ENCODE results near the gene PRKAG3. TPM values are rescaled to one million over a fixed set of nuclear protein-coding genes. Genes with fewer than 3 reads are reported as not detected.

The PRKAG3 gene
- total and polyA plus RNA-seq, 2 donors (not counting 1 experiment from before 2014, with no cell fraction given) = not detected

DNA sequence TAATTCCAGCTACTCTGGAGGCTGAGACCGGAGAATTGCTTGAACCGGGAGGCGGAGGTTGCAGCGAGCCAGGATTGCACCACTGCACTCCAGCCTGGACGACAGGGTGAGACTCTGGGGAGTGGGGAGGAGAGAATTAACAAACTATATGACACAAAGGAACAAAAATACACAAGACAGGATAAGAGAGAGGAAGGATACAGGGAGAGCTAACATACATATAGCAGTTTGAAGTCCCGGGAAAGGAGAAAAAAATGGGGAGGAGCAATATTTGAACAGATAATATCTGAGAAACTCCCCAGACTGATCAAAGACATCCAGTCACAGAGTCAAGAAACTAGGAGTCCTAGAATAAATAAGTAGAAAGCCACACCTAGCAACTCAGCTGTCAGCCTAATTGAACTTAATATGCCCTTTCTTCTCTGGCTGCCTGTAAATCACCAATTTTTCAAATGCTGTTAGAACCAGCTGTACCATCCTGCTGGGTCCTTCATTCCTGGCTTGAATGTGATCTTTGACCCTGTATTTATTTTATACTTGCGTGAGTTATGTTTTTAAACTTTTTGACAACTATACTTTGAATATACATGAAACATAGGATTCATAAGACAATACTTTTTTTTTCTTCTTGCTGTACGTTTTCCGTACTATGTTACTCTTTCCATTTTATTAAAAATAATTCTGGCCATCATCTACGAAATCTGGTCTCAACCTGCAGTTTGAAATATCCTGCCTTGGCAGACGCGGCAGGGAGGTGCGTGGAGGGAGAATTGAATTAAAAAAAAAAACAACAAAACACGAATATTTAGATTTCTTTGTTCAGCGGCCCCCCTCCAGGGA is 50.5 kb downstream of the PRKAG3 start:
- no peak for ATAC-seq (ENCODE audit: low read depth)
- Mint-ChIP-seq H3K27me3 (peaks cover 54% of the 10 kb centered on the region), H3K4me1 (peaks cover 6% of the 10 kb centered on the region), H3K4me3 (no peak overlapping the region), H3K9me3 (ENCODE audit: insufficient read depth) (peaks cover 9% of the 10 kb centered on the region), H3K27ac (no peak overlapping the region)
- ChIA-PET CTCF (no interaction called here), POLR2A (no interaction called here)
- Histone ChIP-seq H2AFZ (ENCODE audit: insufficient read depth, low read depth, low read length, poor library complexity, severe bottlenecking) (no peak overlapping the region), H3K9ac (ENCODE audit: low read length) (no peak overlapping the region), H3K36me3 (replicated peaks in 1 of 2; ENCODE audit: control extremely low read depth in 1 of 2, control insufficient read depth in 1 of 2, extremely low read depth in 1 of 2, insufficient read depth in 2 of 2, low read length in 1 of 2) (no peaks in the 10 kb centered on the region), H3K4me1 (ENCODE audit: control insufficient read depth in 2 of 2, insufficient read depth in 2 of 2, low read length in 2 of 2) (peaks cover 6 to 11% of the 10 kb centered on the region in 2 donors), H3K27me3 (replicated peaks in 1 of 4; ENCODE audit: control extremely low read depth in 1 of 4, control insufficient read depth in 3 of 4, insufficient read depth in 4 of 4, low read length in 3 of 4) (peaks cover 0 to 39% (median 16%) of the 10 kb centered on the region in 4 experiments), H3K27ac (ENCODE audit: low read length in 2 of 2) (no peak overlapping the region), H3K4me3 (ENCODE audit: control extremely low read depth in 1 of 5, extremely low read depth in 1 of 5, insufficient read depth in 1 of 5, low read depth in 2 of 5, low read length in 4 of 5) (no peak overlapping the region), H3K79me2 (ENCODE audit: control insufficient read depth, insufficient read depth, low read length) (no peaks in the 10 kb centered on the region), H3K4me2 (replicated peaks; ENCODE audit: low read depth, low read length, poor library complexity, severe bottlenecking) (peak overlapping the region; percentile 51), H3K9me3 (ENCODE audit: control extremely low read depth in 1 of 3, control insufficient read depth in 2 of 3, insufficient read depth in 1 of 3, low read length in 2 of 3) (peaks cover 0 to 21% (median 9%) of the 10 kb centered on the region in 3 donors), H4K20me1 (ENCODE audit: control insufficient read depth, insufficient read depth, low read length, poor library complexity, severe bottlenecking) (no peaks in the 10 kb centered on the region)
- 60% methylated on average over 4 of the region's 15 CpGs for WGBS (ENCODE audit: insufficient coverage)
- DNase-seq = no peak
- no peak for TF ChIP-seq EZH2 (IDR thresholded peaks at IDR 0.05; ENCODE audit: borderline replicate concordance, insufficient read depth, low read depth, low read length, poor library complexity, severe bottlenecking)
- TF ChIP-seq, protein P1, sequence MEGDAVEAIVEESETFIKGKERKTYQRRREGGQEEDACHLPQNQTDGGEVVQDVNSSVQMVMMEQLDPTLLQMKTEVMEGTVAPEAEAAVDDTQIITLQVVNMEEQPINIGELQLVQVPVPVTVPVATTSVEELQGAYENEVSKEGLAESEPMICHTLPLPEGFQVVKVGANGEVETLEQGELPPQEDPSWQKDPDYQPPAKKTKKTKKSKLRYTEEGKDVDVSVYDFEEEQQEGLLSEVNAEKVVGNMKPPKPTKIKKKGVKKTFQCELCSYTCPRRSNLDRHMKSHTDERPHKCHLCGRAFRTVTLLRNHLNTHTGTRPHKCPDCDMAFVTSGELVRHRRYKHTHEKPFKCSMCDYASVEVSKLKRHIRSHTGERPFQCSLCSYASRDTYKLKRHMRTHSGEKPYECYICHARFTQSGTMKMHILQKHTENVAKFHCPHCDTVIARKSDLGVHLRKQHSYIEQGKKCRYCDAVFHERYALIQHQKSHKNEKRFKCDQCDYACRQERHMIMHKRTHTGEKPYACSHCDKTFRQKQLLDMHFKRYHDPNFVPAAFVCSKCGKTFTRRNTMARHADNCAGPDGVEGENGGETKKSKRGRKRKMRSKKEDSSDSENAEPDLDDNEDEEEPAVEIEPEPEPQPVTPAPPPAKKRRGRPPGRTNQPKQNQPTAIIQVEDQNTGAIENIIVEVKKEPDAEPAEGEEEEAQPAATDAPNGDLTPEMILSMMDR (IDR thresholded peaks at IDR 0.05) = no peak
- intact Hi-C loops (cut with micrococcal nuclease) = no loop called here

DNA sequence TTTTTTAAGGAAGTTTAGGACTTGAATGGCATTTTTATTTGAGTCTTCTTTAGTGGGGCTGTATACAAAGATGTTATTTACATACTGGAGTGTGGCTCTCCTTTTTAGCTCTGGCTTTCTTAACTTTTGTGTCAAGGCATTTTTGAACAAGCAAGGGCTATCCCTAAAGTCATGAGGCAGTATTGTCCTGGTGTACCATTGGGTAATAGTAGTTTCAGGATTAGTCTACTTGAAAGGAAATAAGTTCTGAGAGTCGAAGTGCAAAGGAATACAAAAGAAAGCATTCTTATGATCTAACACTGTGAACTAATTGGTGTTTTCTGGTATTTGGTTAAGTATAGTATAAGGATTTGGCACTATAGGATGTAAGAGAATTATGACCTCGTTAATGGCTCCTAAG is 51.6 kb downstream of the PRKAG3 start:
- Histone ChIP-seq H4K20me1 (ENCODE audit: control insufficient read depth, insufficient read depth, low read length, poor library complexity, severe bottlenecking) (no peaks in the 10 kb centered on the region), H3K4me2 (replicated peaks; ENCODE audit: low read depth, low read length, poor library complexity, severe bottlenecking) (no peak overlapping the region), H3K27me3 (replicated peaks in 1 of 4; ENCODE audit: control extremely low read depth in 1 of 4, control insufficient read depth in 3 of 4, insufficient read depth in 4 of 4, low read length in 3 of 4) (peaks cover 0 to 37% (median 16%) of the 10 kb centered on the region in 4 experiments), H3K4me1 (ENCODE audit: control insufficient read depth in 2 of 2, insufficient read depth in 2 of 2, low read length in 2 of 2) (peaks cover 6 to 11% of the 10 kb centered on the region in 2 donors), H3K9me3 (ENCODE audit: control extremely low read depth in 1 of 3, control insufficient read depth in 2 of 3, insufficient read depth in 1 of 3, low read length in 2 of 3) (peaks cover 0 to 24% (median 9%) of the 10 kb centered on the region in 3 donors), H2AFZ (ENCODE audit: insufficient read depth, low read depth, low read length, poor library complexity, severe bottlenecking) (no peak overlapping the region), H3K36me3 (replicated peaks in 1 of 2; ENCODE audit: control extremely low read depth in 1 of 2, control insufficient read depth in 1 of 2, extremely low read depth in 1 of 2, insufficient read depth in 2 of 2, low read length in 1 of 2) (no peaks in the 10 kb centered on the region), H3K79me2 (ENCODE audit: control insufficient read depth, insufficient read depth, low read length) (no peaks in the 10 kb centered on the region), H3K9ac (ENCODE audit: low read length) (no peak overlapping the region), H3K4me3 (ENCODE audit: control extremely low read depth in 1 of 5, extremely low read depth in 1 of 5, insufficient read depth in 1 of 5, low read depth in 2 of 5, low read length in 4 of 5) (no peak overlapping the region), H3K27ac (ENCODE audit: low read length in 2 of 2) (no peak overlapping the region)
- Mint-ChIP-seq H3K27ac (no peak overlapping the region), H3K27me3 (peaks cover 55% of the 10 kb centered on the region), H3K9me3 (ENCODE audit: insufficient read depth) (peaks cover 14% of the 10 kb centered on the region), H3K4me1 (peaks cover 6% of the 10 kb centered on the region), H3K4me3 (no peak overlapping the region)
- DNase-seq (no peak), ATAC-seq (ENCODE audit: low read depth) (no peak)
- WGBS (ENCODE audit: insufficient coverage) = no CpG with 5 or more reads among the region's 2 CpGs
- intact Hi-C loops (cut with micrococcal nuclease) = no loop called here
- TF ChIP-seq EZH2 (IDR thresholded peaks at IDR 0.05; ENCODE audit: borderline replicate concordance, insufficient read depth, low read depth, low read length, poor library complexity, severe bottlenecking) = no peak
- TF ChIP-seq, protein P1 (IDR thresholded peaks at IDR 0.05) = no peak
- POLR2A ChIA-PET = no interaction called here
- CTCF ChIA-PET = no interaction called here

All from B cell (primary cell).